Measurements from ENCODE around the gene ELK4. TPM values are rescaled to one million over a fixed set of nuclear protein-coding genes. Genes with fewer than 3 reads are reported as not detected.

The ELK4 gene
- total and polyA plus RNA-seq, 2 experiments from 2014 or later, result 5.1 to 19.7 TPM

DNA sequence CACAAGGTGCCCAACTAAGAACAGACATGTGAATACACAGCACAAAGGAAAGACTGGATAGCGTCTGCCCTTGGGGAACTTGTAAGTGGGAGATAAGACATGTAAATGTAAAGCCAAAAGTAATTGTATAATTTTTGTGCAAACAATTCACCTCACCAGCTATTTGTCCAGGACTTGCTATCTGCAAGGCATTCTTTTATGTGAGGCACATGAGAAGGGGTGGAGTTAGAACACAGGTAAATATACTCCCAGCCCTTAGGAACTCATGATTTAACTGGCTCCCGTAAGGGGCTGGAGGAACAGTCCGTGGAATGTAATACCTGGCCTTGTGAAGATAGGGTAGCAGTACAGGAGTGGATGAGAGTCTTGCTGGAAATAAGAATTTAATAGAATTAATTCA lies 66.0 kb downstream of the ELK4 start:
- Histone ChIP-seq H3K79me2 (replicated peaks; ENCODE audit: insufficient read depth) (no peaks in the 10 kb centered on the region), H3K4me2 (no peak overlapping the region), H3K9me2 (ENCODE audit: insufficient read depth) (no peaks in the 10 kb centered on the region), H3K4me3 (no peak overlapping the region), H3K27me3 (ENCODE audit: insufficient read depth) (peaks cover 54% of the 10 kb centered on the region), H3K27ac (ENCODE audit: low read depth) (no peak overlapping the region), H3K36me3 (ENCODE audit: insufficient read depth) (no peaks in the 10 kb centered on the region), H3F3A (replicated peaks; ENCODE audit: low read depth) (0 out of 2 replicates have a peak, but pooled peaks cover 5% of the 10 kb centered on the region), H4K20me1 (replicated peaks; ENCODE audit: insufficient read depth) (no peaks in the 10 kb centered on the region), H2AFZ (no peak overlapping the region), H3K4me1 (ENCODE audit: insufficient read depth) (peaks cover 6% of the 10 kb centered on the region)
- Mint-ChIP-seq H3K4me1 (peaks cover 9% of the 10 kb centered on the region), H3K27me3 (ENCODE audit: insufficient read depth, low read depth, poor library complexity) (peaks cover 39% of the 10 kb centered on the region), H3K4me3 (no peak overlapping the region), H3K9me3 (peaks cover 14% of the 10 kb centered on the region), H3K36me3 (ENCODE audit: low read depth) (no peaks in the 10 kb centered on the region), H3K27ac (no peak overlapping the region)
- DNase-seq (ENCODE audit: low spot score), result no peak
- ATAC-seq, result no peak
- TF ChIP-seq, protein P1, sequence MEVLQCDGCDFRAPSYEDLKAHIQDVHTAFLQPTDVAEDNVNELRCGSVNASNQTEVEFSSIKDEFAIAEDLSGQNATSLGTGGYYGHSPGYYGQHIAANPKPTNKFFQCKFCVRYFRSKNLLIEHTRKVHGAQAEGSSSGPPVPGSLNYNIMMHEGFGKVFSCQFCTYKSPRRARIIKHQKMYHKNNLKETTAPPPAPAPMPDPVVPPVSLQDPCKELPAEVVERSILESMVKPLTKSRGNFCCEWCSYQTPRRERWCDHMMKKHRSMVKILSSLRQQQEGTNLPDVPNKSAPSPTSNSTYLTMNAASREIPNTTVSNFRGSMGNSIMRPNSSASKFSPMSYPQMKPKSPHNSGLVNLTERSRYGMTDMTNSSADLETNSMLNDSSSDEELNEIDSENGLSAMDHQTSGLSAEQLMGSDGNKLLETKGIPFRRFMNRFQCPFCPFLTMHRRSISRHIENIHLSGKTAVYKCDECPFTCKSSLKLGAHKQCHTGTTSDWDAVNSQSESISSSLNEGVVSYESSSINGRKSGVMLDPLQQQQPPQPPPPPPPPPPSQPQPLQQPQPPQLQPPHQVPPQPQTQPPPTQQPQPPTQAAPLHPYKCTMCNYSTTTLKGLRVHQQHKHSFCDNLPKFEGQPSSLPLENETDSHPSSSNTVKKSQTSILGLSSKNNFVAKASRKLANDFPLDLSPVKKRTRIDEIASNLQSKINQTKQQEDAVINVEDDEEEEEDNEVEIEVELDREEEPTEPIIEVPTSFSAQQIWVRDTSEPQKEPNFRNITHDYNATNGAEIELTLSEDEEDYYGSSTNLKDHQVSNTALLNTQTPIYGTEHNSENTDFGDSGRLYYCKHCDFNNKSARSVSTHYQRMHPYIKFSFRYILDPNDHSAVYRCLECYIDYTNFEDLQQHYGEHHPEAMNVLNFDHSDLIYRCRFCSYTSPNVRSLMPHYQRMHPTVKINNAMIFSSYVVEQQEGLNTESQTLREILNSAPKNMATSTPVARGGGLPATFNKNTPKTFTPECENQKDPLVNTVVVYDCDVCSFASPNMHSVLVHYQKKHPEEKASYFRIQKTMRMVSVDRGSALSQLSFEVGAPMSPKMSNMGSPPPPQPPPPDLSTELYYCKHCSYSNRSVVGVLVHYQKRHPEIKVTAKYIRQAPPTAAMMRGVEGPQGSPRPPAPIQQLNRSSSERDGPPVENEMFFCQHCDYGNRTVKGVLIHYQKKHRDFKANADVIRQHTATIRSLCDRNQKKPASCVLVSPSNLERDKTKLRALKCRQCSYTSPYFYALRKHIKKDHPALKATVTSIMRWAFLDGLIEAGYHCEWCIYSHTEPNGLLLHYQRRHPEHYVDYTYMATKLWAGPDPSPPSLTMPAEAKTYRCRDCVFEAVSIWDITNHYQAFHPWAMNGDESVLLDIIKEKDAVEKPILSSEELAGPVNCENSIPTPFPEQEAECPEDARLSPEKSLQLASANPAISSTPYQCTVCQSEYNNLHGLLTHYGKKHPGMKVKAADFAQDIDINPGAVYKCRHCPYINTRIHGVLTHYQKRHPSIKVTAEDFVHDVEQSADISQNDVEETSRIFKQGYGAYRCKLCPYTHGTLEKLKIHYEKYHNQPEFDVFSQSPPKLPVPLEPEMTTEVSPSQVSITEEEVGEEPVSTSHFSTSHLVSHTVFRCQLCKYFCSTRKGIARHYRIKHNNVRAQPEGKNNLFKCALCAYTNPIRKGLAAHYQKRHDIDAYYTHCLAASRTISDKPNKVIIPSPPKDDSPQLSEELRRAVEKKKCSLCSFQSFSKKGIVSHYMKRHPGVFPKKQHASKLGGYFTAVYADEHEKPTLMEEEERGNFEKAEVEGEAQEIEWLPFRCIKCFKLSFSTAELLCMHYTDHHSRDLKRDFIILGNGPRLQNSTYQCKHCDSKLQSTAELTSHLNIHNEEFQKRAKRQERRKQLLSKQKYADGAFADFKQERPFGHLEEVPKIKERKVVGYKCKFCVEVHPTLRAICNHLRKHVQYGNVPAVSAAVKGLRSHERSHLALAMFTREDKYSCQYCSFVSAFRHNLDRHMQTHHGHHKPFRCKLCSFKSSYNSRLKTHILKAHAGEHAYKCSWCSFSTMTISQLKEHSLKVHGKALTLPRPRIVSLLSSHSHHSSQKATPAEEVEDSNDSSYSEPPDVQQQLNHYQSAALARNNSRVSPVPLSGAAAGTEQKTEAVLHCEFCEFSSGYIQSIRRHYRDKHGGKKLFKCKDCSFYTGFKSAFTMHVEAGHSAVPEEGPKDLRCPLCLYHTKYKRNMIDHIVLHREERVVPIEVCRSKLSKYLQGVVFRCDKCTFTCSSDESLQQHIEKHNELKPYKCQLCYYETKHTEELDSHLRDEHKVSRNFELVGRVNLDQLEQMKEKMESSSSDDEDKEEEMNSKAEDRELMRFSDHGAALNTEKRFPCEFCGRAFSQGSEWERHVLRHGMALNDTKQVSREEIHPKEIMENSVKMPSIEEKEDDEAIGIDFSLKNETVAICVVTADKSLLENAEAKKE (CRISPR knock-in tag; IDR thresholded peaks at IDR 0.05), result no peak
- no peak for TF ChIP-seq JUNB (IDR thresholded peaks at IDR 0.05; ENCODE audit: unreplicated experiment)
- TF ChIP-seq ZNF331 (CRISPR knock-in tag; IDR thresholded peaks at IDR 0.05; ENCODE audit: low read depth), result no peak
- TF ChIP-seq, protein P2, sequence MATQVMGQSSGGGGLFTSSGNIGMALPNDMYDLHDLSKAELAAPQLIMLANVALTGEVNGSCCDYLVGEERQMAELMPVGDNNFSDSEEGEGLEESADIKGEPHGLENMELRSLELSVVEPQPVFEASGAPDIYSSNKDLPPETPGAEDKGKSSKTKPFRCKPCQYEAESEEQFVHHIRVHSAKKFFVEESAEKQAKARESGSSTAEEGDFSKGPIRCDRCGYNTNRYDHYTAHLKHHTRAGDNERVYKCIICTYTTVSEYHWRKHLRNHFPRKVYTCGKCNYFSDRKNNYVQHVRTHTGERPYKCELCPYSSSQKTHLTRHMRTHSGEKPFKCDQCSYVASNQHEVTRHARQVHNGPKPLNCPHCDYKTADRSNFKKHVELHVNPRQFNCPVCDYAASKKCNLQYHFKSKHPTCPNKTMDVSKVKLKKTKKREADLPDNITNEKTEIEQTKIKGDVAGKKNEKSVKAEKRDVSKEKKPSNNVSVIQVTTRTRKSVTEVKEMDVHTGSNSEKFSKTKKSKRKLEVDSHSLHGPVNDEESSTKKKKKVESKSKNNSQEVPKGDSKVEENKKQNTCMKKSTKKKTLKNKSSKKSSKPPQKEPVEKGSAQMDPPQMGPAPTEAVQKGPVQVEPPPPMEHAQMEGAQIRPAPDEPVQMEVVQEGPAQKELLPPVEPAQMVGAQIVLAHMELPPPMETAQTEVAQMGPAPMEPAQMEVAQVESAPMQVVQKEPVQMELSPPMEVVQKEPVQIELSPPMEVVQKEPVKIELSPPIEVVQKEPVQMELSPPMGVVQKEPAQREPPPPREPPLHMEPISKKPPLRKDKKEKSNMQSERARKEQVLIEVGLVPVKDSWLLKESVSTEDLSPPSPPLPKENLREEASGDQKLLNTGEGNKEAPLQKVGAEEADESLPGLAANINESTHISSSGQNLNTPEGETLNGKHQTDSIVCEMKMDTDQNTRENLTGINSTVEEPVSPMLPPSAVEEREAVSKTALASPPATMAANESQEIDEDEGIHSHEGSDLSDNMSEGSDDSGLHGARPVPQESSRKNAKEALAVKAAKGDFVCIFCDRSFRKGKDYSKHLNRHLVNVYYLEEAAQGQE (IDR thresholded peaks at IDR 0.05; ENCODE audit: unreplicated experiment), result no peak
- TF ChIP-seq, protein P3, sequence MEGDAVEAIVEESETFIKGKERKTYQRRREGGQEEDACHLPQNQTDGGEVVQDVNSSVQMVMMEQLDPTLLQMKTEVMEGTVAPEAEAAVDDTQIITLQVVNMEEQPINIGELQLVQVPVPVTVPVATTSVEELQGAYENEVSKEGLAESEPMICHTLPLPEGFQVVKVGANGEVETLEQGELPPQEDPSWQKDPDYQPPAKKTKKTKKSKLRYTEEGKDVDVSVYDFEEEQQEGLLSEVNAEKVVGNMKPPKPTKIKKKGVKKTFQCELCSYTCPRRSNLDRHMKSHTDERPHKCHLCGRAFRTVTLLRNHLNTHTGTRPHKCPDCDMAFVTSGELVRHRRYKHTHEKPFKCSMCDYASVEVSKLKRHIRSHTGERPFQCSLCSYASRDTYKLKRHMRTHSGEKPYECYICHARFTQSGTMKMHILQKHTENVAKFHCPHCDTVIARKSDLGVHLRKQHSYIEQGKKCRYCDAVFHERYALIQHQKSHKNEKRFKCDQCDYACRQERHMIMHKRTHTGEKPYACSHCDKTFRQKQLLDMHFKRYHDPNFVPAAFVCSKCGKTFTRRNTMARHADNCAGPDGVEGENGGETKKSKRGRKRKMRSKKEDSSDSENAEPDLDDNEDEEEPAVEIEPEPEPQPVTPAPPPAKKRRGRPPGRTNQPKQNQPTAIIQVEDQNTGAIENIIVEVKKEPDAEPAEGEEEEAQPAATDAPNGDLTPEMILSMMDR (conservative IDR thresholded peaks at IDR 0.05; ENCODE audit: low read depth in 2 of 2), result no peak
- TF ChIP-seq EZH2 (IDR thresholded peaks at IDR 0.05; ENCODE audit: low read depth, unreplicated experiment), result no peak
- no peak for TF ChIP-seq CREB1 (CRISPR knock-in tag; IDR thresholded peaks at IDR 0.05; ENCODE audit: low read depth)
- no peak for TF ChIP-seq STAT1 (IDR thresholded peaks at IDR 0.05; ENCODE audit: unreplicated experiment)
- TF ChIP-seq ZNF114 (CRISPR knock-in tag; IDR thresholded peaks at IDR 0.05), result no peak
- no peak for TF ChIP-seq NANOG (IDR thresholded peaks at IDR 0.05; ENCODE audit: borderline replicate concordance)
- no peak for TF ChIP-seq EZH2phosphoT487 (IDR thresholded peaks at IDR 0.05; ENCODE audit: unreplicated experiment)
- TF ChIP-seq POLR2AphosphoS5 (IDR thresholded peaks at IDR 0.05; ENCODE audit: low read depth), result no peak
- TF ChIP-seq, protein P4, sequence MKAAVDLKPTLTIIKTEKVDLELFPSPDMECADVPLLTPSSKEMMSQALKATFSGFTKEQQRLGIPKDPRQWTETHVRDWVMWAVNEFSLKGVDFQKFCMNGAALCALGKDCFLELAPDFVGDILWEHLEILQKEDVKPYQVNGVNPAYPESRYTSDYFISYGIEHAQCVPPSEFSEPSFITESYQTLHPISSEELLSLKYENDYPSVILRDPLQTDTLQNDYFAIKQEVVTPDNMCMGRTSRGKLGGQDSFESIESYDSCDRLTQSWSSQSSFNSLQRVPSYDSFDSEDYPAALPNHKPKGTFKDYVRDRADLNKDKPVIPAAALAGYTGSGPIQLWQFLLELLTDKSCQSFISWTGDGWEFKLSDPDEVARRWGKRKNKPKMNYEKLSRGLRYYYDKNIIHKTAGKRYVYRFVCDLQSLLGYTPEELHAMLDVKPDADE (IDR thresholded peaks at IDR 0.05), result no peak

Data from GM23338 (cell line).